Testis (tissue), 2 donors: ENCODE measurements around the gene CCDC157.

Source experiments
- POLR2A ChIP-seq: fragments of 450-650 bp; IDR thresholded peaks from one replicate; pipeline ENCODE4 v1.6.1; 2017; ENCODE audit warnings: antibody characterized with exemption, mild to moderate bottlenecking, moderate library complexity
- TF ChIP-seq, protein P1 (sequence below), 3 experiments: fragments of 450-650 bp in 2 of 3; fragments of 200-600 bp in 1 of 3; sonication (generic) in 1 of 3; IDR thresholded peaks; one replicate each; pipeline ENCODE4 v1.5.1; 2016 to 2019; ENCODE audit warnings: antibody characterized with exemption in 3 of 3, mild to moderate bottlenecking in 2 of 3, moderate library complexity in 1 of 3

GRCh38 chr22:30348809-30349208 is 8.0 kb upstream of the CCDC157 start:
- TF ChIP-seq, protein P1, sequence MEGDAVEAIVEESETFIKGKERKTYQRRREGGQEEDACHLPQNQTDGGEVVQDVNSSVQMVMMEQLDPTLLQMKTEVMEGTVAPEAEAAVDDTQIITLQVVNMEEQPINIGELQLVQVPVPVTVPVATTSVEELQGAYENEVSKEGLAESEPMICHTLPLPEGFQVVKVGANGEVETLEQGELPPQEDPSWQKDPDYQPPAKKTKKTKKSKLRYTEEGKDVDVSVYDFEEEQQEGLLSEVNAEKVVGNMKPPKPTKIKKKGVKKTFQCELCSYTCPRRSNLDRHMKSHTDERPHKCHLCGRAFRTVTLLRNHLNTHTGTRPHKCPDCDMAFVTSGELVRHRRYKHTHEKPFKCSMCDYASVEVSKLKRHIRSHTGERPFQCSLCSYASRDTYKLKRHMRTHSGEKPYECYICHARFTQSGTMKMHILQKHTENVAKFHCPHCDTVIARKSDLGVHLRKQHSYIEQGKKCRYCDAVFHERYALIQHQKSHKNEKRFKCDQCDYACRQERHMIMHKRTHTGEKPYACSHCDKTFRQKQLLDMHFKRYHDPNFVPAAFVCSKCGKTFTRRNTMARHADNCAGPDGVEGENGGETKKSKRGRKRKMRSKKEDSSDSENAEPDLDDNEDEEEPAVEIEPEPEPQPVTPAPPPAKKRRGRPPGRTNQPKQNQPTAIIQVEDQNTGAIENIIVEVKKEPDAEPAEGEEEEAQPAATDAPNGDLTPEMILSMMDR (IDR thresholded peaks at IDR 0.05), result no peak
- no peak for TF ChIP-seq POLR2A
